CD4-positive, alpha-beta T cell (primary cell): ENCODE measurements around the gene SCAF4. TPM values are rescaled to one million over a fixed set of nuclear protein-coding genes. Genes with fewer than 3 reads are reported as not detected.
A peak's percentile ranks its signal among the peaks of the same experiment; 100 is the strongest.

Experiments used
- ATAC-seq: fragments of 200-7000 bp; cut with Tn5 transposase; one replicate; pipeline ENCODE4 v1.10.0; 2022; ENCODE audit warnings: mild to moderate bottlenecking; ENCODE audit not compliant: poor library complexity
- CTCF ChIA-PET: fragments of 350-600 bp; sonication (Branson Sonifier 250); formaldehyde crosslinking; loops from one replicate; lab custom pipeline; 2021; ENCODE audit warnings: antibody characterized with exemption, inconsistent platforms; lab: Charles Lee
- POLR2A ChIA-PET: fragments of 350-600 bp; sonication (Branson Sonifier 250); formaldehyde crosslinking; loops from one replicate; lab custom pipeline; 2021; ENCODE audit warnings: antibody characterized with exemption, inconsistent platforms; lab: Charles Lee
- DNase-seq, 14 experiments: peaks; one replicate each; pipeline ENCODE4 v3.0.0-alpha.2; 2013 to 2020; ENCODE audit warnings: mixed read lengths in 2 of 14
- H3K27ac ChIP-seq, 2 donors: one replicate each; pipeline versions ENCODE4 v1.5.1 to v1.7.0; 2013; ENCODE audit warnings: low read length in 2 of 2, low read depth in 1 of 2, mild to moderate bottlenecking in 1 of 2
- H3K27me3 ChIP-seq, 2 experiments: 1 replicate in 1 of 2; 2 replicates in 1 of 2; pipeline versions ENCODE4 v1.6.1 to v1.7.0; 2013; ENCODE audit warnings: low read length in 2 of 2, control low read depth in 1 of 2, mild to moderate bottlenecking in 1 of 2, moderate library complexity in 1 of 2; ENCODE audit not compliant: insufficient read depth in 2 of 2, control insufficient read depth in 1 of 2
- H3K36me3 ChIP-seq: one replicate; pipeline ENCODE4 v1.6.1; 2013; ENCODE audit warnings: low read length, control low read depth; ENCODE audit not compliant: insufficient read depth
- H3K4me1 ChIP-seq: one replicate; pipeline ENCODE4 v1.6.1; 2013; ENCODE audit warnings: low read length, control low read depth; ENCODE audit not compliant: insufficient read depth
- H3K4me3 ChIP-seq: one replicate; pipeline ENCODE4 v1.5.1; 2013; ENCODE audit warnings: mild to moderate bottlenecking, low read length, moderate library complexity
- H3K9me3 ChIP-seq, 2 experiments: 1 replicate in 1 of 2; 2 replicates in 1 of 2; pipeline versions ENCODE4 v1.6.1 to v1.7.0; 2013; ENCODE audit warnings: low read length in 2 of 2, mild to moderate bottlenecking in 2 of 2, control low read depth in 1 of 2, moderate library complexity in 1 of 2; ENCODE audit not compliant: control insufficient read depth in 1 of 2, insufficient read depth in 1 of 2
- H3K27ac Mint-ChIP-seq: one replicate; pipeline ENCODE4 v1.8.0; 2020; ENCODE audit warnings: mixed read lengths
- H3K27me3 Mint-ChIP-seq: one replicate; pipeline ENCODE4 v1.8.0; 2021; ENCODE audit warnings: mixed read lengths
- H3K36me3 Mint-ChIP-seq: one replicate; pipeline ENCODE4 v1.8.0; 2021; ENCODE audit warnings: low read depth, mixed read lengths
- H3K4me1 Mint-ChIP-seq: one replicate; pipeline ENCODE4 v1.8.0; 2021; ENCODE audit warnings: low read depth, mixed read lengths
- H3K4me3 Mint-ChIP-seq: one replicate; pipeline ENCODE4 v1.8.0; 2020; ENCODE audit warnings: mild to moderate bottlenecking, mixed read lengths
- H3K9me3 Mint-ChIP-seq: one replicate; pipeline ENCODE4 v1.8.0; 2020; ENCODE audit warnings: mixed read lengths
- CTCF ChIP-seq: fragments of 200-600 bp; IDR thresholded peaks from one replicate; pipeline ENCODE4 v1.8.0; 2022; ENCODE audit warnings: antibody characterized with exemption, mild to moderate bottlenecking
- intact Hi-C, 2 experiments: fragments of 100-400 bp; cut with DNase I in 1 of 2; cut with micrococcal nuclease in 1 of 2; formaldehyde crosslinking; loops; one replicate each; pipeline versions ENCODE4 v1.15.1 to v1.9.0; 2023 to 2025; cut with DNase I, micrococcal nuclease
- total RNA-seq, 174 experiments: library from RNA in 2 of 174; stranded (reverse) in 2 of 174; gene quantifications; one replicate each; pipeline ENCODE4 v1.2.3 and lab custom pipeline; 2021 to 2026

Gene SCAF4
- total RNA-seq, 2 experiments from 2014 or later, result 56.1 to 57.8 TPM

- Mint-ChIP-seq H3K4me1 (peaks cover 90% of the 10 kb centered on the region), H3K27me3 (no peaks in the 10 kb centered on the region)
- no peaks in the 10 kb centered on the region for H3K9me3 ChIP-seq
Observed at GRCh38 chr21:31710586-31710985, 21.3 kb downstream of the SCAF4 start.

GRCh38 chr21:31708541-31708940 lies 23.4 kb downstream of the SCAF4 start:
- Mint-ChIP-seq H3K27me3 (no peaks in the 10 kb centered on the region), H3K4me3 (no peak overlapping the region), H3K9me3 (no peaks in the 10 kb centered on the region), H3K4me1 (peaks cover 74% of the 10 kb centered on the region), H3K36me3 (peaks cover 19% of the 10 kb centered on the region), H3K27ac (peak overlapping the region; percentile 19)
- POLR2A ChIA-PET, result no interaction called here
- Histone ChIP-seq H3K4me1 (peaks cover 7% of the 10 kb centered on the region), H3K4me3 (no peak overlapping the region), H3K9me3 (no peaks in the 10 kb centered on the region), H3K27ac (no peak overlapping the region), H3K36me3 (peaks cover 12% of the 10 kb centered on the region), H3K27me3 (no peaks in the 10 kb centered on the region)
- ATAC-seq (no peak), DNase-seq (no peak)
- CTCF ChIA-PET, result no interaction called here
- intact Hi-C loops, result no loop called here
- TF ChIP-seq CTCF, result no peak

More at GRCh38 chr21:31710586-31710985, 21.3 kb downstream of the SCAF4 start:
- no peak overlapping the region for H3K4me3 Mint-ChIP-seq
- no peak for ATAC-seq
- ChIA-PET POLR2A (no interaction called here), CTCF (no interaction called here)
- Histone ChIP-seq H3K27me3 (no peaks in the 10 kb centered on the region), H3K36me3 (peaks cover 2% of the 10 kb centered on the region), H3K4me1 (peaks cover 7% of the 10 kb centered on the region), H3K4me3 (no peak overlapping the region), H3K27ac (no peak overlapping the region)
- H3K36me3 Mint-ChIP-seq, result peaks cover 6% of the 10 kb centered on the region
- DNase-seq, result no peak
- H3K27ac Mint-ChIP-seq, result peak overlapping the region; percentile 19
- no peak for TF ChIP-seq CTCF
- H3K9me3 Mint-ChIP-seq, result no peaks in the 10 kb centered on the region
- intact Hi-C loops, result no loop called here

- no peak overlapping the region for H3K27ac Mint-ChIP-seq
- no peak overlapping the region for H3K4me3 ChIP-seq
- intact Hi-C loops, result no loop called here
- no peaks in the 10 kb centered on the region for H3K9me3 ChIP-seq
- H3K4me1 Mint-ChIP-seq, result peaks cover 68% of the 10 kb centered on the region
- DNase-seq (no peak), ATAC-seq (no peak)
- ChIA-PET POLR2A (no interaction called here), CTCF (no interaction called here)
- H3K36me3 Mint-ChIP-seq, result peaks cover 29% of the 10 kb centered on the region
- H3K27me3 Mint-ChIP-seq, result no peaks in the 10 kb centered on the region
- H3K27ac ChIP-seq, result no peak overlapping the region
- no peaks in the 10 kb centered on the region for H3K27me3 ChIP-seq
- peaks cover 7% of the 10 kb centered on the region for H3K4me1 ChIP-seq
- TF ChIP-seq CTCF, result no peak
- no peaks in the 10 kb centered on the region for H3K9me3 Mint-ChIP-seq
- H3K4me3 Mint-ChIP-seq, result no peak overlapping the region
- H3K36me3 ChIP-seq, result peaks cover 21% of the 10 kb centered on the region
Observed at GRCh38 chr21:31707499-31707898, 24.4 kb downstream of the SCAF4 start.
